HG02642 (cell line): Measurements from ENCODE around the gene PTGER3.
"Not testable (repeated sequence)": the region's sequence is repeated elsewhere in the genome, so short reads cannot be mapped to it uniquely, and the experiment has no call there.

ENCODE experiments used
- ATAC-seq: cut with Tn5 transposase; IDR thresholded peaks from one replicate; pipeline ENCODE4 v1.9.1; 2021; ENCODE audit warnings: mild to moderate bottlenecking; ENCODE audit not compliant: unreplicated experiment, poor library complexity

PTGER3 gene

DNA sequence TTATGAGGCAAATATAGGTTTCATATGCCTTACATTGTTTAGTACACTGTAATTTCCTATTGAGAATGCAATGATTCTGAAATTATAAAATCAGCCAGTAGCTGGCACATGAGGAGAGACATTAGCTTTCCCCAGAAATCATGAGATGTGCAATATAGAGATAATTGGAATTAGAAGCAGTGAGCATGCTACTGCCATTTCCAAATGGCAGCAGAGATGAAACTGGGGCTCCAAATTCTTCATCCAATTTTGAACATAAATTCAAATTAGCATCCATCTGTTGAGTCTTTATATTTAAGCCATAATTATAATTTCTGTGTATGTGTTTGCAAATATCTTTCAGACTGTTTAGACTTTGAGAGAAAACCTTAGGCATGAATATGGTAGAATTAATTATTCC lies 28.8 kb downstream of the PTGER3 start:
- ATAC-seq, result no peak

DNA sequence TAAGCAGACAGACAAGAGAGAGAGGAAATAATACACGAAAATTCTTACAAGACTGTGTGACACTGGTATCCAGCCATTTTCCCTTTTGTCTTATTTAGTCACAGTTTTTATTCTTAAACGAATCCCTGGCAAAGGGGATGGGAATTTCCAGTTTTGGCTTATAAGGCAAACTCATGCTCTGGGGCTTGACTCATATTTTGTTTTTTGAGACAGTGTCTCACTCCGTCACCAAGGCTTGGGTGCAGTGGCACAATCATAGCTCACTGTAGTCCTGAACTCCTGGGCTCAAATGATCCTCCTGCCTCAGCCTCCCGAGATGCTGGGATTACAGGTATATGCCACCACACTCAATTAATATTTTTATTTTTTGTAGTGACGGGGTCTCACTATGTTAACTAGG lies 31.9 kb downstream of the PTGER3 start:
- ATAC-seq, result no peak

DNA sequence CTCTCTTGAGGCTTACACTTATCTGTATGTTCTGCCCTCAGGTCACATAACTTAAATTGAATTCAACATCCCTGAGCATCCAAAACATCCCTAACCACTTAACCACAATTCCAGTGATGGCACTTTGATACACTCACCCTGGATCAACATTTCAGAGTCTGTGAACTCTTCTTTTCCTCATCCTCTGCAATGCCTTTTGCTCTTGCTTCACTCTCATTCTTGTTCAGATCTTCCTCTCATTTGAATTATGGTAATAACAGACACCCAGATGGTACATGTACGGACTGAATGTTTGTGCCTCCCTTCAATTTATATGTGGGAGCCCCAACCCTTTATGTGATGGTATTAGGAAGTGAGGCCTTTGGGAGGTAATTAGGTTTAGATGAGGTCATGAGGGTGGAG lies 33.4 kb downstream of the PTGER3 start:
- no peak for ATAC-seq

DNA sequence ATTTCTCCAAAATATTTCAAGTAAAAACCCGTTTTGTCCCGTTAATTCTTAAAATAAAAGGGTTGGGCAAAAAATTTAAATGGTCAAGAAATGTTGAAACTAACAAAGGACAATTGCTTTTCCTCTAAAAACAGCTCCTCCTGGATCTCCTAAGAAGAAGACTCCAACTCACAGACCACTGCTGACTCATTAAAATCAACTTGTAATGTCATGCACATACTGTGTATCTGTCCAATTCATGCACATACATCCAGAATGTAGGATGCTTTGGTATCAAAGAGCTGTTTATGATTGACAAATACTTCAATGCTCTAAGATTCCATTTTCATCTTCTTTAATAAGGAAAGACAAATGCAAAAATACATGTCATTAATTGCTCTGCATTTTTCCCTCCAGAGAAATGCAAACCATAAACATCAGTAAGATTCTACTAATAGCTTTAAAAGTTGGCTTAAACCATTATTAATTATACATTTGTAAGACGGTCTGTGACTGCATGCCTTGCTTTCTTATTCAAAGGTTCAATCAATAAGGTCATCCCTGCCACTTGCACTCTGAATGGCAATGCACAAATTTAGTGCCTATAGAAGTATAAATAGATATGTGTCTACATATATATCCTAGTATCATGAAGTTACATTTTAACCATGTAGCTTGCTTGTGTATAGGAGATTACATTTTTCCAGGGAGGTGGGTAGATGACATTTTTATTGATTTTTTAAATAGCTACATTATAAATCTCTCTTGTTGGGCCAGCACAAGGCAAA lies 44.7 kb downstream of the PTGER3 start:
- no peak for ATAC-seq

GRCh38 chr1:71001624-71002023 lies 46.0 kb downstream of the PTGER3 start:
- no peak for ATAC-seq

DNA sequence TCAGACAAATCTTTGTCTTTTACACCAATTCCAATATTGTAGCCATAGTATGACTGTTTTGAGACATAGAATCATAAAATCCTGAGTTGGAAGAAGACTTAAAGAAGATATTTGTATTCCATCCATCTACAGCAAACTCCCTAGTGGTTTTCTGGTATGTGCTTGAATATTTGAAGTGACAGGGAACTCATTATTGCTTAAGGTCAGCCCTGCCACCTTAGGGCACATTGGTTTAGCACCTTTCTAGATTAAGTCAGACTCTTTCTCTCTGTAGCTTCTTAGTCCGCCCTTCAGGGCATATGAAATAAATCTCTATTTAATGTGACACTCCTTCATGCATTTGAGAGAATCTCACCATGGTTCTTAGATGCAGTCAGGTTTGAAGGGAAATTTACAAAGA lies 49.8 kb downstream of the PTGER3 start:
- ATAC-seq, result no peak

DNA sequence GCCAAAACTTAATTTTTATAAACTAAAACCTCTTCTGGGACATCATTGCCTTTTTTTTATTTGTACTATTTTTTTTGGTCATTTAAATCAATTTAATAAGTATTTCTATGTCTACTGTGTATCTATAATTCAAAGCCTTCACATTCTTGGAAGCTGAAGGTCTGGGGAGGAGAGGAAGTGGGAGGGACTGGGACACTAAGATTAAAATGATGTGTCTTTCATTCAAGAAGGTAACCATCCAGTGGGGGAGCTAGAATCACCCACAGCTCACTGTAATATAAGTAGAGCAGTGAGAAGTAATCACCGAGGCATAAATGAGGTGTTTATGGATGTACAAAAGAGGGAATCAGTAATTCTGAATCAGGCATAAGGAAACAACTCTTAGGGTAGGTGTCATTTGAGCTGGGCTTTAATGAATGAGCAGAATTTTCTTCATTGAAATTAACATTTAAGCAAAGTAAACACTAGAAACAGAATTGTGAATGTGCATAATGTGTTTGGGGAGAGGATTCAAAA lies 52.8 kb downstream of the PTGER3 start:
- no peak for ATAC-seq

GRCh38 chr1:70993798-70994197 lies 53.8 kb downstream of the PTGER3 start:
- no peak for ATAC-seq

GRCh38 chr1:70992521-70992920 lies 55.1 kb downstream of the PTGER3 start:
- ATAC-seq, result no peak

GRCh38 chr1:70990469-70991253 lies 57.0 kb downstream of the PTGER3 start:
- ATAC-seq, result no peak

DNA sequence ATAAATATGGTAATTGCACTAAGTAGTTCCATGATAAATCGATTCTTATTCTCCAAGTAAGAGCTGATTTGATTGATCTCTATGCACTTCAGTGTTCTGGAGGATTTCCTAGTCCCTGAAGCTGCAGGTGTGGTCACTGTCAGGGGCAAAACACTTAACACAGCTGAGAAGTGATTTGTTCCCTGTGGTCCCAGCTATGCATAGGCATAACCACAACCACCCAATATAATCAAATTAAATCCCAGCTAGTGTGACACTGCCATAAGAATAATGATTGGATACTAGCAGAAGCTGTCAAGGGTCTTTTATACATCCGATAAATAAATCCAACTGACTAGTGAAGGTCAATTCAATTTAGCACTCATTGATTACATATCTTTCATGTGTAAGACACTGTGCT lies 60.1 kb downstream of the PTGER3 start:
- no peak for ATAC-seq

GRCh38 chr1:70985776-70986225 lies 61.8 kb downstream of the PTGER3 start:
- ATAC-seq, result not testable (repeated sequence)

GRCh38 chr1:70985278-70985677 lies 62.3 kb downstream of the PTGER3 start:
- ATAC-seq, result not testable (repeated sequence)

DNA sequence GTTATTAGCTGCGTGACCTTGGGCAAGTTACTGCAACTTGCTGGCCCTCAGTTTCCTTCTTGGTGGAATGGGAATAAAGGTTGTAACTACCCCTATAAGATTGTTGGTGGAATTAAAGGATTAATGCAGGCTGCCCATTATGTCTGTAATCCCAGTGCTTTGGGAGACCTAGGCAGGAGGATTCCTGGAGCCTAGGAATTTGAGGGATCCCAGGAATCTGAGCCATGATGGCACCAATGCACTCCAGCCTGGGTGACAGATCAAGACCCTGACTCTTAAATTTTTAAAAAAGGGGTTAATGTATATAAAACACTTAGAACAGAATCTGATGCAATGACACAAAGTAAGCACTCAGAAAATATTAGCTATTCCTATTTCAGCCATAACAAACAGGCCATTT lies 67.3 kb downstream of the PTGER3 start:
- no peak for ATAC-seq

DNA sequence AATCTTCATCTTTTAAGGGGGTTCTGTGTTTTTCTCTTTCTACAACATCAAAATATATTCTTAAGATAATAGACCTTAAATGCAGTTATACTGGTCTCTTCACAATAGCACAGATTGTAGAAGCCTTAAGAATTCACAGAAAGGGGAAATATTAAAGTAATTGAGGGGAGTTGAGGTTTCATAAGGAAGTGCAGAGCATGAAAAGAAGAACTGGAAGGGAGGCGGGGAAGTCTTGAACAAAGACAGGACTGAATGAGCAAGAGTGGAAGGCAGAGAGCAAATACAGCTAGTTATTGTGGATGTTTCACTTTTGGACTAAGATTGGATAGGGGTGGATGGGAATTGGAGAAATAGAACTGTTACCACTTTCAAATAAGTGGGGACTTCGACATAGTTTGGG lies 67.7 kb downstream of the PTGER3 start:
- no peak for ATAC-seq

DNA sequence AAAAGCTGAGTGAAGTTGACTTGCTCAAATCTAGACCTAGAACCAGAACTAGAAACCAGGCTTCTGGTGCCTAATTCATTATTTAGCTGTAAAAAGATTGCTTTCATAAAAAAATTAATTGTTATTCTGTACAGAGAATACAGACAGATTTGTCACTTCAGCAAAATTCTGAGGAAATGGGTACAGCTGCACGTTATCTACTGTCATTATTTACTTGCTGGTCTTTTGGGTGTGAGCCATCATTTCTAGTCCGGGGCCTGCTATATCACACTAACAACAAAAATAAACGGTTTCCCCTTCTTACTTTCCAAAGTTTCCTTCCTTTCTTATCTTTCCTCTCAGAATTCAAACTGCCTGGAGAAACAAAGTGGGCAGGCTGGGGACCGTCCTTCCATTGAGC lies 68.3 kb downstream of the PTGER3 start:
- no peak for ATAC-seq

DNA sequence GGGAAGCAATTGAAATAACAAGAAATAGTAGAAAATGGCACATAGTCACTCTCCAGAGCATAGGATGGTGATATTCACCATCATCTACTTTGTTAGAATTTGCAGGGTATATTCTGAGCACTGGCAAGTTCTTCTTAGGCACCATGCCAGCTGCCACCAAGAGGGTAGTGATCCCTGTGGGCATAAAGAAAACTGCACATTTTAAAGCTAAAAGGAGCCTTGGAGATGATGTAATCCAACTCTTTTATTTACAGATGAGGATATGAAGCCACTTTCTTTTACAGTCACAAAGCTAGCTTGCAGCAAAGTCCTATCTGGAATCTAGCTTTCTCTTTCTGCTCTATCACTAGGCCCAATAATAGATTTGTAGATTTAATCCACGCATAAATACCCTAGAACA lies 69.0 kb downstream of the PTGER3 start:
- no peak for ATAC-seq

DNA sequence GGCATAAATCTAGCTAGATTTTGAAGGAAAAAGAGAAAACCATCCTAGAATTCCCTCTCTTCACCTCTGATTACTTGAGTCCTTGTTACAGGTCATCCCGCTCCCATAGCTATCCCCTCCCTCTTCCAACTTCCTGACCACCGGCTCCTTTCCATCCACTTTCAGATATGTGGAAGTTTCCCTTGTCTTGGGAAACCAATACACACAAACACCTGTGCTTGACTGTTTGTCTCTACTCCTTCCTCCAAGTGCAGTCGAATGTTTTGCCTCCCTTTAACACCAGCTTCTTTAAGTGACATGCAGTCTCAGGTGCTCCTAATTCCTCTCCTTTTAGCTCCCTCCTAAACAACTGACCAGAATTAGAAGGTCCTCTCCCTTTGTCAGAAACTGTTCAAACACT lies 70.0 kb downstream of the PTGER3 start:
- ATAC-seq, result no peak

GRCh38 chr1:70977041-70977440 lies 70.6 kb downstream of the PTGER3 start:
- ATAC-seq, result no peak

DNA sequence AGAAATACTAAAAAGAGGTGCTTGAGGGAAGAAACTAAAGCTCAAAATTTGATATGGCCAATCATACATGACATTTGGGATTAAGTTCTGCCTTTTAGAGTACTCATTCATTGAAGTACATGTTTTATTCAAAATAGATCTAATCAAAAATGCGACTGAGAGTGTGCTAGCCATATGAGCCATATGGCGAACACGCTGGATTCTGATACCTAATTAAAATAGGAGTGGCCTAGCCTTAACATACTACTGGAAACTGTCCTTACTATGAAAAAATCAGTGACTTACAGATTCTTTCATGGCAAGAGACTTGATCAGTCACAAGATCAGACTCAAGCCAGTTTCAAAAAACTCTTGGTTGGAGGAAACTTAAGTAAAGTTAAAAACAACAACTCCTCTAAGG lies 73.9 kb downstream of the PTGER3 start:
- ATAC-seq, result no peak

GRCh38 chr1:70970407-70970806 lies 77.2 kb downstream of the PTGER3 start:
- ATAC-seq, result no peak
